C4-2B (cell line): ENCODE results near the gene CCT3.

Experiments used
- ZFX ChIP-seq: fragments of 450-650 bp; IDR thresholded peaks from 2 replicates; pipeline ENCODE4 v1.6.1; 2017
- TF ChIP-seq, protein P1 (sequence below): fragments of 450-650 bp; conservative IDR thresholded peaks from 2 replicates; pipeline ENCODE4 v1.5.1; 2017; ENCODE audit warnings: mild to moderate bottlenecking

DNA sequence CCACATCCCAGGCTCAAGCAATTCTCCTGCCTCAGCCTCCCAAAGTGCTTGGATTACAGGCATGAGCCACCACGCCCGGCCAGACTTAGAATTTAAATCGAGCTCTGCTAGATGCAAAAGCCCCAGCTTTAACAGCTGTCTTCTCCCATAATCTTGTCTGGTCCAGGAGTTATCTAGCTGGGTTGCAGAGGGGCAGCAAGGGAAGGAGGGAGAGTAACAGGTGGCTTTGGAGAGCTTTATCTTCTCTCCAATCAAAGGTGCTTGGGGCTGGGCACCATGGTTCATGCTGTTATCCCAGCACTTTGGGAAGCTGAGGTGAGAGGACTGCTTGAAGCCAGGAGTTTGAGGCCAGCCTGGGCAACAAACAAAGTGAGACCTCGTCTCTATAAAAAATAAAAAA is 34.8 kb upstream of the CCT3 start:
- TF ChIP-seq, protein P1, sequence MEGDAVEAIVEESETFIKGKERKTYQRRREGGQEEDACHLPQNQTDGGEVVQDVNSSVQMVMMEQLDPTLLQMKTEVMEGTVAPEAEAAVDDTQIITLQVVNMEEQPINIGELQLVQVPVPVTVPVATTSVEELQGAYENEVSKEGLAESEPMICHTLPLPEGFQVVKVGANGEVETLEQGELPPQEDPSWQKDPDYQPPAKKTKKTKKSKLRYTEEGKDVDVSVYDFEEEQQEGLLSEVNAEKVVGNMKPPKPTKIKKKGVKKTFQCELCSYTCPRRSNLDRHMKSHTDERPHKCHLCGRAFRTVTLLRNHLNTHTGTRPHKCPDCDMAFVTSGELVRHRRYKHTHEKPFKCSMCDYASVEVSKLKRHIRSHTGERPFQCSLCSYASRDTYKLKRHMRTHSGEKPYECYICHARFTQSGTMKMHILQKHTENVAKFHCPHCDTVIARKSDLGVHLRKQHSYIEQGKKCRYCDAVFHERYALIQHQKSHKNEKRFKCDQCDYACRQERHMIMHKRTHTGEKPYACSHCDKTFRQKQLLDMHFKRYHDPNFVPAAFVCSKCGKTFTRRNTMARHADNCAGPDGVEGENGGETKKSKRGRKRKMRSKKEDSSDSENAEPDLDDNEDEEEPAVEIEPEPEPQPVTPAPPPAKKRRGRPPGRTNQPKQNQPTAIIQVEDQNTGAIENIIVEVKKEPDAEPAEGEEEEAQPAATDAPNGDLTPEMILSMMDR, result no peak
- TF ChIP-seq ZFX, result no peak
